ENCODE measurements around the gene TMEM131L.
A peak's percentile ranks its signal among the peaks of the same experiment; 100 is the strongest.

The TMEM131L gene

GRCh38 chr4:153472122-153473037, 6.2 kb downstream of the TMEM131L start:
- DNase-seq (ENCODE audit: low spot score), result no peak

GRCh38 chr4:153474251-153474650, 8.1 kb downstream of the TMEM131L start:
- DNase-seq (ENCODE audit: low spot score), result no peak

- no peak for DNase-seq (ENCODE audit: low spot score)
Observed at GRCh38 chr4:153476829-153477574, 10.8 kb downstream of the TMEM131L start.

GRCh38 chr4:153479101-153479500, 12.9 kb downstream of the TMEM131L start:
- DNase-seq (ENCODE audit: low spot score), result no peak

GRCh38 chr4:153480704-153481103, 14.5 kb downstream of the TMEM131L start:
- no peak for DNase-seq (ENCODE audit: low spot score)

- no peak for DNase-seq (ENCODE audit: low spot score)
Observed at GRCh38 chr4:153481478-153481877, 15.3 kb downstream of the TMEM131L start.

GRCh38 chr4:153483432-153484418, 17.6 kb downstream of the TMEM131L start:
- no peak for DNase-seq (ENCODE audit: low spot score)

GRCh38 chr4:153485359-153485758, 19.2 kb downstream of the TMEM131L start:
- DNase-seq (ENCODE audit: low spot score), result no peak

- no peak for DNase-seq (ENCODE audit: low spot score)
Observed at GRCh38 chr4:153485860-153486259, 19.7 kb downstream of the TMEM131L start.

- DNase-seq (ENCODE audit: low spot score), result peak; percentile 49
Observed at GRCh38 chr4:153486281-153487151, 20.4 kb downstream of the TMEM131L start.

- peak; percentile 56 for DNase-seq (ENCODE audit: low spot score)
Observed at GRCh38 chr4:153488006-153488891, 22.1 kb downstream of the TMEM131L start.

- no peak for DNase-seq (ENCODE audit: low spot score)
Observed at GRCh38 chr4:153489856-153490558, 23.8 kb downstream of the TMEM131L start.

GRCh38 chr4:153490985-153491483, 24.9 kb downstream of the TMEM131L start:
- DNase-seq (ENCODE audit: low spot score), result no peak

- DNase-seq (ENCODE audit: low spot score), result no peak
Observed at GRCh38 chr4:153494562-153494961, 28.4 kb downstream of the TMEM131L start.

- DNase-seq (ENCODE audit: low spot score), result no peak
Observed at GRCh38 chr4:153495480-153496193, 29.5 kb downstream of the TMEM131L start.

GRCh38 chr4:153497091-153497531, 31.0 kb downstream of the TMEM131L start:
- no peak for DNase-seq (ENCODE audit: low spot score)

GRCh38 chr4:153497988-153498967, 32.1 kb downstream of the TMEM131L start:
- DNase-seq (ENCODE audit: low spot score), result no peak
